Central memory CD4-positive, alpha-beta T cell (primary cell): ENCODE results near the gene PCCA.
"Not testable (repeated sequence)": the region's sequence is repeated elsewhere in the genome, so short reads cannot be mapped to it uniquely, and the experiment has no call there.

ENCODE experiments used
- DNase-seq: peaks from one replicate; pipeline ENCODE4 v3.0.0; 2022

PCCA gene

DNA sequence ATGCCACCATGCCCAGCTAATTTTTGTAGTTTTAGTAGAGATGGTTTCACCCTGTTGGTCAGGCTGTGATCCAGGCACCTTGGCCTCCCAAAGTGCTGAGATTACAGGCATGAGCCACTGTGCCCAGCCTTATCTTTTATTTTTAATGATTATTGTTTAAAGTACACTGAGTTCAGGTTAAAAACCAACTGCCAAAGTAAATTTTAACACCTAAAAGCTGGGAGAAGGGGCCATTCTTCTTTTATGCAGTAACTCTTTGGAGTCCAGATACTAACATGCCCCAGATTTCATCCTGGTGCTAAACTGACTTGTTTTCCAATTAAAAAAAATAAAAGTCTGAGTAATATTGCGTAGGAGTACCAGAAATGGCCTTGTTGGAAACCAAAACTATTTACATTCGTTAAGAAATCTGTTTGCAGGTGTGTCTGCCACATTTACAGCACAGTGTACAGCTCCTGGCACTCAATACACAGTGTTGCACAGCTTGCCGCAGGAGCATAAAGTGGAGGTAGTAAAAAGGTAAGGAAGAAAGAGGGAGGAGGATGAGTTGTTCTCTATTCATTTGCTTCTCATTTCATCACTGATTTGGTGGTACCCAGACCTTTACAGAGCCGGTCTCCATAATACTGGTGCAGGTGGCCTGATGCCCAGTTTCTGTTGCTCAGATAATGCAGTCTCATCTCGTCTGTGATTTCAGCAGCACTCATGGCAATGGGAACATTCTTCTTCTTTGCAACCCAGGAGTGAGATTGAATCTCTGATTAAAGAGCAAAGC lies 108.9 kb downstream of the PCCA start:
- DNase-seq = no peak

DNA sequence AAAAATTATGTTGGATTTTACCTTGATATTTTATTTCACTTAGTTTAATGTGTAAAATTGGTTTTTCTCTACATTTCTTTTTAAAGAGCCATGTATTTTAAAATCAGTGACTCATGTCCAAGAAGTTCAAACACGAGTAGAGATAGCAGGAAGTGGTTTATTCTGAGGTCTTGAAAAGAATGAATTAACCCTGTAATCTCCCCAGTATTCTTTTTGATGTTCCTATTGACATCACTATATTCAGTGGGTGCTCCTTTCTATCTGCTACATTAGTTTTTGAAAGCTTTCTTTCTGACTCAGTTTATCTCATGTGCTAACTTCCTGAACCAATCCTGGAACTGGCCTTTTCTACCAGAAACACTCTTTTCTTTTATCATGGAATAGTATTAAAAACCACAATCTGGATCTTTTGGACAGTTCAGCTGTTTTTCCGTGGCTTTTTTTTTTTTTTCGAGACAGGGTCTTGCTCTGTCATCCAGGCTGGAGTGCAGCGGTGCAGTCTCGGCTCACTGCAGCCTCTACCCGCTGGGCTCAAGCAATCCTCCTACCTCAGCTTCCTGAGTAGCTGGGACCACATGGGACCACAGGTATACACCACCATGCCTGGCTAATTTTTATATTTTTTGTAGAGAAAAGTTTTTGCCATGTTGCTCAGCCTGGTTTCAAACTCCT lies 114.9 kb downstream of the PCCA start:
- peak; percentile 54 for DNase-seq

DNA sequence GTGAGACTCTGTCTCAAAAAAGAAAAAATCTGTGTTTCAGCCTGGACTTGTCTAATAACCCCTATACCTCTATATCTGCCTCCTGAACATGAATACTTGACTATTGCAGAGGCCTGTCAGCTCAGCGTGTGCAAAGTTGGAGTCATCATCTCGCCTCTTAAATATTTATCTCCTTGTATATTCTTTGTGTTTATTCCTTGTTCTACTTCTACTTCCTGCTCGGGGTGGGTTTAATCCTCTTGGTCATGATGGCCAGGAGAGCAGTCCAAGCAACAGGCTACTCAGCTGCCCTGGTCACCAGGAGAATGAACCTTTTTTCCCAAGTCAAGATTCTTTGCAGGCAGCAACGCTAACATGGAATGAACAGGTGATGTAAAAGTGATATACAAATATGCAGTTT lies 119.1 kb downstream of the PCCA start:
- DNase-seq = no peak

DNA sequence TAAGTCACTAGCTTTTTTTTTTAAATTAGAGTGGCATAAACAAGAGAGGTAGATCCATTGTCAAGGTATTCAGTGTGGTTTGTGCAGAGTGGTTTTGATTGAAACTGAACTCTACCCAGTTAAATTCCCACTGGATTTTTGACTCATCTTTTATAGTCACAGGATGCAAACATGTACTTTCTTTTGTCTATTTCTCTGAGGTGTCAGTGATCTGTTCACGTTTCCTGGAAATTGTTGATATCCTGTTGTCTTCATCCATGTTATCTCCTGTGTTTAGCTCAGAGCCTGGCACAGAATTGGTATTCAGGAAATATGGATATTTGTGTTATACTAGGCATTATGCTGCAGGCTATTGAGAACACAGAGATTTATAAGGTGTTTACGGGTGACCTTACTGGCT lies 119.7 kb downstream of the PCCA start:
- DNase-seq = no peak

DNA sequence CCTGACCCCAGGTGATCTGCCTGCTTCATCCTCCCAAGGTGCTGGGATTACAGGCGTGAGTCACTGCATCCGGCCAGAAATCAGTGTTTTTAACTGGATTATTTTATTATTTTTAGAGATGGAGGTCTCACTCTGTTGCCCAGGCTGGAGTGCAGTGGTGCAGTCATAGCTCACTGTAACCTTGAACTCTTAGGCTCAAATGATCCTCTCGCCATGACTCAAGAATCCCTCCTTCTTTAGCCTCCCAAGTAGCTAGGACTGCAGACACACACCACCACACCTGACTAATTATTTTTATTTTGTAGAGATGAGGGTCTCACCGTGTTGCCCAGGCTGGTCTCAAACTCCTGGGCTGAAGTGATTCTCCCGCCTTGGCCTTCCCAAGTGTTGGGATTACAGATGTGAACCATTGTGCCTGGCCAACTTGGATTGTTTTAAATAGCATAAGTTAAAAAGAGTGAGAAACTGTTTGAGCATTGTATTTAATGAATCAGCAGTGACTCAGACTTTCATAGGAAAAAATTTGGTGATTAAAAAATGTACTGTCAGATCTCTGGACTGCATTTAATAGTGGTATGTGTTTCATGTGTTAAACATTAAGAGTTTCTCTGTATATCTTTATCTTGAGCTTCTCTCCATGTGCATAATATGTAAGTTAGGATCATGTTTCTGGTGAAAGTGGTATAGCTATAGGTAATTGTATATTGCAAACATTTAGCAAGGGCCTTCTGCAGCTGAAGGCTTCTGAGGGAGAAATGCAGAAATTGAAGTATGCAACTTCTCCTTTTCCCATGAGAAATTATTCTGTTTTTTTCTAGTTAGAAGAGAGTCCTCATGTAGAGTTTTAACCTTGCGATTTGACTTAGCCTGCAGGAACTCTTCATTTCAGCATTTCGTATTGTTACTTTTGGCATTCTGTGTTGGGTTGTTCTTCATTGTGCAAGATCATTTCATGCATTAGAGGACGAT lies 121.2 kb downstream of the PCCA start:
- DNase-seq = no peak

DNA sequence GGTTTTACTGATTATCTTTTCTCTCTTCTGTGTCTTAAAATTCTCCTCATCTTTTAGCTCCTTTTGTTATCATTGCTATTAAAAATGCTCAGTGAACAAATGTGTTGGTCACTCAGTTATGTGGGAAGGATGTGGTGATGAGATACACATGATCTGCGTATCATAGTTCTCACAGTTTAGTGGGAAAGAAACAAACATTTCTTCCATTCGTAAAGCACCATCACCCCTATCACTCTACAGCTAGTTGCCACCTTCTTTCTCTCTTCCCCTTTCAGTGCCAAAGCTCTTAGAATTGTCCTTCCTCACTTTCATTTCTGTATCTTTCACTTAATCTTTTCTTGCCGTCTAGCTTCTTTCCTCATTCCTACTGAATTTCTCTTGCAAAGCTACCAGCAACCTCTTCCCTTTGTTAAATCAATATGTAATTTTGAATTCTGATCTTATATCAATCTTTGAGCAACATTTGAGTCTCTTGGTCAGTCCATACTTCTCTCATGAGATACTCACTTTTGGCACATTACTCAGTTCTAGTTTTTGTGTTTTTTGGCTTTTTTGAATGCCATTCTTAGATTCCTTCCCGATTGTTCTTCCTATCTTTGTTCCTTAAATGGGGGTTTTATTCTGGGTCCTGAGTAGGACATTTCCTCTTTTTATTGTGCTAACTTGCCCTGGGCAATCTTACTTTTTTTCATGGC lies 122.3 kb downstream of the PCCA start:
- no peak for DNase-seq

DNA sequence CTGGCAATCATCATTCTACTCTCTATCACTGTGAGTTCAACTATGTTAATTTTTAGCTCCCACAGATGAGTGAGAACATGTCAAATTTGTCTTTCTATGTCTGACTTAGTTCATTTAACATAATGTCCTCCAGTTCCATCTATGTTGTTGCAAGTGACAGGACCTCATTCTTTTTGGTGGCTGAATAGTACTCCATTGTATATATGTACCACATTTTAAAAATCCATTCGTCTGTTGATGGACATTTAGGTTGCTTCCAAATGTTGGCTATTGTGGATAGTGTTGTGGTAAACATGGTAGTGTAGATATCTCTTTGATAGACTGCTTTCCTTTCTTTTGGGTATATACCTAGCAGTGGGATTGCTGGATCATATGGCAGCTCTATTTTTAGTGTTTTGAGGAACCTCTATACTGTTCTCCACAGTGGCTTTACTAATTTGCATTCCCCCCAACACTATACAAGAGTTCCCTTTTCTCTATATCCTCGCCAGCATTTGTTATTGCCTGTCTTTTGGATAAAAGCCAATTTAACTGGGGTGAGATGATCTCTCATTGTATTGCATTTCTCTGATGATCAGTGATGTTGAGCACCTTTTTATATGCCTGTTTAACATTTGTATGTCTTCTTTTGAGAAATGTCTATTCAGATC lies 124.1 kb downstream of the PCCA start:
- DNase-seq = no peak

DNA sequence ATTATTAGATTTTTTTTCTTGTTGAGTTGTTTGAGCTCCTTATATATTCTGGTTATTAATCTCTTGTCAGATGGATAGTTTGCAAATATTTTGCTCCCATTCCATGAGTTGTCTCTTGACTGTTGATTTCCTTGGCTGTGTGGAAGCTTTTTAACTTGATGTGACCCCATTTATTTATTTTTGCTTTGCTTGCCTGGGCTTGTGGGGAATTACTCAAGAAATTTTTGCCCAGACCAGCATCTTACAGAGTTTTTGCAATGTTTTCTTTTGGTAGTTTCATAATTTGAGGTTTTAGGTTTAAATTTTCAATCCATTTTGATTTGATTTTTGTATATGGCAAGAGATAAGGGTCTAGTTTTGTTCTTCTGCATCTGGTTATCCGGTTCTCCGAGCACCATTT lies 124.7 kb downstream of the PCCA start:
- no peak for DNase-seq

DNA sequence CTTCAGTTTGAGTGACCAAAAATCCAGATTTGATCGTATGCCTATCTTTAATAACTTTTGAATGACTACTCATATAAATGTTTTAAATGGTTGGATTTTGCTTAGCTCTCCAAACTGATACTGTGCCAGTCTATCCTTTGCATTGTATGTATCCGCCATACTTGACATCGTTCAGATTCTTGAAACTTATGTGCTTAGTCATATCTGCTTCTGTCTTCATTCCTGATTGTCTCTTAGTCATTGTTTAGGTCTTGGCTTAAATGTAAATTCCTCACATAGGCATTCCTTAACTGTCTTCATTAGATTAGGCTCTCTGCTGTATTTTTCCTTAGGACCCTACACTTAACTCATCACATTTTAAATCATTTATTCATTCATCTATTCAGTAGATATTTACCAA lies 126.0 kb downstream of the PCCA start:
- no peak for DNase-seq

DNA sequence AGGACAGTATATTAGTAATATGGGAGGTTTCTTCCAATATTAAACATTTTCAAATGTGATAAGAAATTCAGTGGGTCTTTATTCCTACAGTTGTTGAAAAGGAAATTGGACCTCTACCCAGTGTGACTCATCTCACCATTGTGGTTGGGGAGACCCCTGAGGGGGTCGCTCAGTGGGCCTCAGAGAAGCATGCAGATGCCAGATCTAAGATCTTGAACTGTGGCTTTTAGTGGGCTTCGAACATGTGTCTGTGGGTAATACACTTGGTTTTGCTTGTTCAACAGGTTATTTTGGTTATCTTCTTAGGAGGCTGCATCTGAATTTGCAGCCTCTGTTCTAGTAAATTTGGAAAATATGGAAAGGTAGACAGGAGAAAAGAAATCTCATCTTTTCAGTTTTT lies 132.3 kb downstream of the PCCA start:
- DNase-seq = no peak

DNA sequence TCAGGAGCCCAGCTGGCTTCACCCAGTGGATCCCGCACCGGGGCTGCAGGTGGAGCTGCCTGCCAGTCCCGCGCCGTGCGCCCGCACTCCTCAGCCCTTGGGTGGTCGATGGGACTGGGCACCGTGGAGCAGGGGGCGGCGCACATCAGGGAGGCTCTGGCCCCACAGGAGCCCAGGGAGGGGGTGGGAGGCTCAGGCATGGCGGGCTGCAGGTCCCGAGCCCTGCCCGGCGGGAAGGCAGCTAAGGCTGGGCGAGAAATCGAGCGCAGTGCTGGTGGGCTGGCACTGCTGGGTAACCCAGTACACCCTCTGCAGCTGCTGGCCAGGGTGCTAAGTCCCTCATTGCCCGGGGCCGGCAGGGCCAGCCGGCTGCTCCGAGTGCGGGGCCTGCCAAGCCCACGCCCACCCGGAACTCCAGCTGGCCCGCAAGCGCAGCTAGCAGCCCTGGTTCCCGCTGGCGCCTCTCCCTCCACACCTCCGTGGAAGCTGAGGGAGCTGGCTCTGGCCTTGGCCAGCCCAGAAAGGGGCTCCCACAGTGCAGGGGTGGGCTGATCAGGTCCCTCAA lies 135.2 kb downstream of the PCCA start:
- not testable (repeated sequence) for DNase-seq

DNA sequence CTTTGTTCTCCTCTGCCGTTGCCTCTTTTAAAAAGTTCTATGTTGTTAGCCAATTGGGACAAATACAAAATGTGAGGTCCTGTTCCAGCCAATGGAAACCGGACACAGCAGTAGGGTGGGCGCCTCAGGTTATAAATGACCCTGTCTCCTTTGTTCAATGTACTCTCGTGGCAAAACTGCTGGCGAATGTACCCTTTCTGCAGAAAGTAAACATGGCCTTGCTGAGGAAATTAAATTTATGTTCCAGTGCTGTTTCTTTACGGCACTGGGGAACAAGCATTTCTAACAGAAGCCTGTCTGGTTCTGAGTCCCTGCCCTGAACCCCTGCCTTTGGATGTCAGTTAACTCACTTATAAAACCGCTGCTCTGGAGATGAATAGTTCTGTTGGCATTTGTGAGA lies 140.7 kb downstream of the PCCA start:
- no peak for DNase-seq

DNA sequence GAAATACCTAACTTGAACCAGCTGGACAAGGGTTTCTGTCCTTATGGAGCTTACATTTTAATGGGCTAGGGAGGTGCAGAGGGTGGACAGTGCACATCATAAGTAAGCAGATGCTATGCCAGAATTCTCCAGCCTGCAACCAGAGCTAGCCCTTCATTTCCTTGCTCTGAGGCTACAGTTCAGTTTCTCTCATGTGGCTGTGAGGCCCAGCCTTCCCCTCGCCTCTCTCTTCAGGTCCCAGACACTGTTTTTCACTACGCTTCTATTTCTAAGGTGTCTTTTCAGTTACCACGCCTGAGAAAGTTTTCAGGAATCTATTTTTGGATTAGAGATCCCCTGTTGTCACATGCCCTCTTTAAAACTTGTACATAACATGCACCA lies 141.9 kb downstream of the PCCA start:
- DNase-seq = no peak

DNA sequence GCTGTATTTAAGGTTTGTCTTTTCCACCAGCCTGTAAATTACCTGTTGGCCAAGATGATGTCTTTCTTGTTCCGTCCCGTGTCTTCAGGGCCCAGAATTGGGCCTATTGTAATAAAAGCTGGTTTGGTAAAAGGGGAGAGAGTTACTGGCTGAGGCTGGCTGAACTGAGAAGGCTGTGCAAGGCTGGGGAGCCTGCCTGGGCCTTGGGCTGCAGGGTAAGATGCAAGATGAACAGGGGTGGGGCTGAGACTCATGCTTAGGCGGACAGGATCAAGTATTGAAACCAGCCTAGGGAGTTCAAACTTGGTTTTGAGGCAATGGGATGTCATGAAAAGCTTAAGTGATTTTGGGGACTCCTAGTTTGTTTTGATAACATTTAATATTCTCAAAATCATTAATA lies 142.3 kb downstream of the PCCA start:
- DNase-seq = no peak

DNA sequence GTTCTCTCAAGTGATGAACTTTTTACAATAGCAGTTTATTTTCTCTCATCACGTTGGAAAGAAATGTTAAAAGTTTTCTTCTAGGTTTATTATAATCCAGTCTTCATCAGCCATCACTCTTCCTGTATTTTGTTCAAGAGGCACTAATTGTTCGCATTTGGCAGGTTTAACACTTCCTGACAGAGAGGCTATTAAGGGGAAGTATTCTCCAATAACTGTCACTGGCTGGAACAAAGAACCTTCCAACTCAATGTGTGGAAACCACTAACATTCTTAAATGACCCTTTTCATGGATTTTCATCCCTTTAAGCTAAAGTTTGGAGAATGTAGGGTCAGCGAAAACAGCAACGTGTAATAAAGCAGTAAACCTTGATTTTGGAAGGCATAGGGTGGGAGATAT lies 145.1 kb downstream of the PCCA start:
- DNase-seq = no peak

DNA sequence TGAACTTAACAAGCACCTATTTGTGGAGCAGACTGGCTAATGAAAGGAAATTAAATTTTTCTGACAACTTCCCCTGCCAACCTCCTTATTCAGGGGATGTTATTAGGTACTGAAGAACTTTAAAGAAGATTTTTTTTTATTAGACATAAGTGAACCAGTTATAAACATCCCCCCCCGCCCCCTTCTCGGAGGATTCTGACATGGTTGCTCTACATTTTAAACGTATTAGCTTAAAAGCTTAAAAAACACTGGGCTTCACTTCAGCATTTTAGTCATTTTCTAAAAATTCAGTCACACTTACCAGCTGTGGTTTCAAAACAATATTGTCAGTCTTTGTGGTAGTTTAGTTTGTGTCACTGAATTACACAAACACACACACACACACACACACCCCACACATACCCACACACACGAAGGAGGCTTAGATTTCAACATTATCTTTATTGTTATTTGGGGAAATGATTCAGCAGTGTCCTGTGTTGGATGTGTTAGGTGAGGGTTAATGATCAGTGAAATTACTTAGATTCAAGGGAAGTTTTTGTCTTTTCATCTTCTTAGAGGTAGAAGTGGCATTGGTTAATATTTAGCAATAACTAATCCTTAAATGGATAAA lies 145.7 kb downstream of the PCCA start:
- DNase-seq = no peak

DNA sequence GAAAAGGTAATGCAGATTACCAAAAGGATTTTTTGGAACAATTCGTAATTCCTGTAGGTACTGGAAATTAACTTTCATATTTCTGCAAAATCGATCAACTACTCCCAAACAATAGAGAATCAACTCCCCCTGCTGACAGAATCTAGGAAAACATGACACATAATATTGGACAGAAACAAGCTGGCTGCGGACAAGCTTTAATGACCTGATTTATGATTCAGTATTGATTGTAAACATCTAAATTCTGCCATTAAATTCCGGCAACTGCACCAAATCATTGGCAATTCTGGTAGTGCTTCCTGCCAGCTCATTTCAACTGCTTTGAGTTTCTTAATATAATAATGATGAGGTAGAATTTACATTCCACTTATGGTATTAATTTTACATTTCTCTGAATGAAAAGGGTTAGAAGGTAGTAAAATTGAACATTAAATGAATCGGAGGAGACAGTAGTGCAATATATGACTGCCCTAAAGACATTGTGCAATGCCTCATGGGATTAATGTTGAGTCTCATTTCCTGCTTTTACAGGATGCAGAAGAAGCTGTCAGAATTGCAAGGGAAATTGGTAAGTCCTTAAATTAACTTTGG lies 146.5 kb downstream of the PCCA start:
- peak; percentile 36 for DNase-seq

DNA sequence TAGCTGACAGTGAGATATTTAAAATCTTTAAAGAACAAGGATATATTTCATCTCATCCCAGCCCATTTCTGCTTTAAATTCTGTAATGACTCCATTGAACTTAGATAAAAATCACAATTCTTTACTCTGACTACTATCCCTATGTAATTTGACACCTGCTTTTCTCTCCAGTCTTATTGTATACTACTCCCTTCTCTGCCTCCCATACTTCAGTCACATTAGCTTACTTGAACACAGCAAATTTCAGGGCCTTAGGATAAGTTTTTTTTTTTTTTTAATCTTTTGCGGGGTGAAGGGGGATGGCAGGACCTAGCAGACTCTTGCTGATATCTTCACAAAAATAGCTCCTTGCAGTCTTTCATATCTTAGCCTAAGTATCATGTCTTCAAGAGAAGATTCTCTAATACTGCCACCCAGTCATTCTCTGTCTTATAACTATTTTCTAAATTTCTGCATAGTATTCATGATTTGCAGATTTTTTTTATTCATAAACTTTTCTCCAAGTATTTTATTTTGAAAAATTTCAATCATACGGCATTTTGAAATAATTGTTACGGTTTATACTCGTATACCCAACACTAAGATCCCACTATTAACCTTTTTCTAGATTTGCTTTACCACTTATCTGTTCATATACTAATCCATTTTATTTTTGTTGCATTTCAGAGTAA lies 151.4 kb downstream of the PCCA start:
- DNase-seq = no peak

DNA sequence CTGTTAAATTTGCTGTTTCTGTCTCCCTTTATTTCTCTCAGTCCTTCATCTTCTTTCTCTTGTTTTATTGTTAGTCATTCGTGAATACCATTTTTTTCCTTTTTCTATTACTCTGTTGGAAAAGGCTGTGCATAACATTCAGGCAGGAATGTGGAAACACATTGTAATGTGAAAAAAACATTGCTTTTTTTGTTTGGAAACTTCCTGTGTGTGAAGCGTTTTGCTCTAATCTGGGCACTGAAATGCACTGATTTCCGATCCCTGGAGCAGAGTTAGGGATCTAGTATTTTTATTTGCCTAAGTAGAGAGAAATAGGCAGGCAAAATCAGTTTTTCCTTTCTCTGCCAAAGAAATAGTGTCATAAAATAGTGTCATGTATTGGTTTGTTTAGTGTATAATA lies 155.5 kb downstream of the PCCA start:
- DNase-seq = no peak

DNA sequence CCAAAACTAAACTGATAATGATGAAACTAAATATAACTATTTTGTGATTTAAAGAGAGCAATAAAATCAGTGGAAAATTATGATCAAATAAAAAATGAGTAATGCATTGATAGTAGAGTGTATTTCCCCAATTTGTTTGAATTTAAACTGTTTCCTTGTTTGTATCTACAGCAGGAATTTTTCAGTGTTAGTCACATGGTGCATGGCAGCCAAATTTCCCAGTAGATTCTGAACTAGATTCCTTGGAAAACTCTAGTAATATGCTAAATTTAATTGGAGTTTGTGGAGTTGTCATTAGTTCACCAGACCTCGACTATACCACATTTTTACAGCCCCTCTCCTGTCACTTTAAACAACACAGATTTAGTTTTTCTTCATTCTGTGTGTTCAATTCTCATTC lies 156.2 kb downstream of the PCCA start:
- DNase-seq = no peak

DNA sequence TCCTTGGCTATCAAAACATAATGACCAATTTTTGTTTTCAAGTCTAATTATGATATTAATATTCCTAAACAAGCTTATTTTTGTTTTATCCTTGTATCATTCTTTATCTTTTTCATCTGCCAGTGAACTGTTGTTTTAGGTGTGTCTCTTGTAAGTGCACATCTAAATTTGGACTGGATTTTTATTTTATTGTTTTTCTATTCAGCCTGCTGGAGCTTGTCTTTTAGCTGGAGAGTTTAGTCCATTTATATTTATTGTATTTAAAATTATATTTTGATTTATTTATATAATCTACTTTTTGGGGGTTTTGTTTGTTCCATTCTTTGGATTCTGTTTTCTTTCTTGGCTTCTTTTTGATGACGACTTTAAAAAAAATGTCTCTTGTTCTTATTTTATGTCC lies 159.0 kb downstream of the PCCA start:
- DNase-seq = no peak
